K562 (cell line): ENCODE data around the gene STON1. TPM values are rescaled to one million over a fixed set of nuclear protein-coding genes. Genes with fewer than 3 reads are reported as not detected.

ENCODE experiments used
- ATF2 ChIP-seq: sonication (generic); formaldehyde crosslinking; IDR thresholded peaks from 2 replicates; pipeline ENCODE4 v1.8.1; 2022; ENCODE audit warnings: missing genetic modification reagents
- CAMTA2 ChIP-seq: fragments of 250-450 bp; sonication (Bioruptor Pico); conservative IDR thresholded peaks from 2 replicates; pipeline ENCODE4 v1.5.1; 2022
- CBX3 ChIP-seq, 2 experiments: IDR thresholded peaks; 1 replicate in 1 of 2; 2 replicates in 1 of 2; pipeline ENCODE4 v1.6.1; 2012; ENCODE audit warnings: inconsistent platforms in 2 of 2, low read length in 2 of 2, borderline replicate concordance in 1 of 2, control low read depth in 1 of 2
- CC2D1A ChIP-seq: fragments of 450-650 bp; IDR thresholded peaks from 2 replicates; pipeline ENCODE4 v1.6.1; 2017; ENCODE audit warnings: mild to moderate bottlenecking
- CREB3 ChIP-seq: fragments of 450-650 bp; conservative IDR thresholded peaks from 2 replicates; pipeline ENCODE4 v1.6.1; 2016; ENCODE audit warnings: missing genetic modification characterization, low read depth, mild to moderate bottlenecking, missing compliant biosample characterization, moderate library complexity
- CTBP1 ChIP-seq: fragments of 450-650 bp; IDR thresholded peaks from 2 replicates; pipeline ENCODE4 v1.6.1; 2016; ENCODE audit warnings: borderline replicate concordance
- CXXC5 ChIP-seq: fragments of 250-450 bp; sonication (Bioruptor Pico); IDR thresholded peaks from 2 replicates; pipeline ENCODE4 v1.8.0; 2022; ENCODE audit warnings: inconsistent platforms, mild to moderate bottlenecking, moderate library complexity
- DMBX1 ChIP-seq: fragments of 250-450 bp; sonication (Bioruptor Pico); IDR thresholded peaks from 2 replicates; pipeline ENCODE4 v1.8.0; 2022; ENCODE audit warnings: inconsistent platforms, mild to moderate bottlenecking, moderate library complexity, borderline replicate concordance
- DPF2 ChIP-seq: fragments of 450-650 bp; IDR thresholded peaks from 2 replicates; pipeline ENCODE4 v1.6.1; 2016
- GABPB1 ChIP-seq: sonication (generic); formaldehyde crosslinking; IDR thresholded peaks from 2 replicates; pipeline ENCODE4 v1.8.0; 2022; ENCODE audit warnings: mild to moderate bottlenecking, missing genetic modification reagents
- GATAD2A ChIP-seq: fragments of 450-650 bp; IDR thresholded peaks from 2 replicates; pipeline ENCODE4 v1.6.1; 2017
- LARP7 ChIP-seq: fragments of 450-650 bp; IDR thresholded peaks from 2 replicates; pipeline ENCODE4 v1.6.1; 2016
- MAFF ChIP-seq: IDR thresholded peaks from 2 replicates; pipeline ENCODE4 v1.6.1; 2012; ENCODE audit warnings: low read length, improper control_type of control experiment
- MEIS2 ChIP-seq: fragments of 450-650 bp; IDR thresholded peaks from 2 replicates; pipeline ENCODE4 v1.6.1; 2014; ENCODE audit warnings: mild to moderate bottlenecking; ENCODE audit not compliant: partially characterized antibody
- MTA3 ChIP-seq: fragments of 450-650 bp; formaldehyde crosslinking; IDR thresholded peaks from 2 replicates; pipeline ENCODE4 v1.6.1; 2017; ENCODE audit warnings: mild to moderate bottlenecking, borderline replicate concordance
- MXD1 ChIP-seq: fragments of 250-450 bp; sonication (Bioruptor Pico); IDR thresholded peaks from 2 replicates; pipeline ENCODE4 v1.8.0; 2021; ENCODE audit warnings: borderline replicate concordance, mild to moderate bottlenecking, moderate library complexity; ENCODE audit not compliant: poor library complexity, severe bottlenecking
- PHF20 ChIP-seq: fragments of 450-650 bp; IDR thresholded peaks from 2 replicates; pipeline ENCODE4 v1.6.1; 2018; ENCODE audit not compliant: partially characterized antibody
- PHF8 ChIP-seq: fragments of 200-600 bp; sonication (generic); IDR thresholded peaks from 2 replicates; pipeline ENCODE4 v1.6.1; 2012; ENCODE audit warnings: mixed run types, mild to moderate bottlenecking, inconsistent platforms, low read length, moderate library complexity, borderline replicate concordance
- SMARCA4 ChIP-seq: fragments of 450-650 bp; IDR thresholded peaks from 2 replicates; pipeline ENCODE4 v1.6.1; 2016
- SMARCE1 ChIP-seq: fragments of 450-650 bp; IDR thresholded peaks from 2 replicates; pipeline ENCODE4 v1.7.1; 2016; ENCODE audit warnings: mild to moderate bottlenecking
- SREBF2 ChIP-seq: sonication (generic); formaldehyde crosslinking; IDR thresholded peaks from 2 replicates; pipeline ENCODE4 v1.4.0; 2020; ENCODE audit warnings: mild to moderate bottlenecking, missing genetic modification reagents
- TEAD4 ChIP-seq, 2 experiments: sonication (generic) in 1 of 2; formaldehyde crosslinking in 1 of 2; IDR thresholded peaks; 2 replicates each; pipeline versions ENCODE4 v1.6.1 to v1.8.0; 2012 to 2022; ENCODE audit warnings: borderline replicate concordance in 1 of 2, inconsistent platforms in 1 of 2, low read length in 1 of 2, mild to moderate bottlenecking in 1 of 2, missing genetic modification reagents in 1 of 2
- TRIM24 ChIP-seq, 2 experiments: fragments of 450-650 bp; IDR thresholded peaks; 2 replicates each; pipeline ENCODE4 v1.6.1; 2016
- XRCC5 ChIP-seq: fragments of 200-400 bp; formaldehyde crosslinking; IDR thresholded peaks from 2 replicates; pipeline ENCODE4 v1.6.1; 2017; ENCODE audit warnings: low read depth, mild to moderate bottlenecking, low read length
- ZNF408 ChIP-seq: fragments of 250-450 bp; sonication (Bioruptor Pico); IDR thresholded peaks from 2 replicates; pipeline ENCODE4 v1.4.0; 2020; ENCODE audit warnings: low read depth, mild to moderate bottlenecking, moderate library complexity
- polyA plus RNA-seq, 8 experiments: library from polyadenylated mRNA; depleted of rRNA in 4 of 8; stranded (reverse) in 5 of 8; unstranded in 3 of 8; fragments of >200 nt; fragmentation: Nextera tagmentation in 2 of 8; fragmentation: Illumina TruSeq in 1 of 8; extraction: Ambion mirVana in 2 of 8; extraction: Trizol in 1 of 8; gene quantifications; 2 replicates each; pipeline versions ENCODE4 v1.2.1 to v1.2.3, GENCODE V29; 2011 to 2014; ENCODE audit warnings: inconsistent platforms in 1 of 8, missing spikeins in 1 of 8
- total RNA-seq, 7 experiments: library from RNA; depleted of rRNA in 6 of 7; stranded (reverse); fragments of >200 nt in 6 of 7; fragmentation: Illumina TruSeq in 2 of 7; extraction: Trizol in 2 of 7; gene quantifications; 2 replicates each; pipeline versions ENCODE4 v1.2.1 to v1.2.3, GENCODE V29; 2011 to 2021; ENCODE audit warnings: low replicate concordance in 1 of 7
- TF ChIP-seq, protein P1 (sequence below), 2 experiments: fragments of 450-650 bp in 1 of 2; sonication (generic) in 1 of 2; formaldehyde crosslinking in 1 of 2; IDR thresholded peaks in 1 of 2; conservative IDR thresholded peaks in 1 of 2; 2 replicates each; pipeline versions ENCODE4 v1.6.1 to v1.8.1; 2016 to 2023; ENCODE audit warnings: mild to moderate bottlenecking in 2 of 2, moderate library complexity in 2 of 2, inconsistent platforms in 1 of 2, missing genetic modification reagents in 1 of 2

STON1 gene
- total and polyA plus RNA-seq, 9 of the 15 experiments (the other 6 are each of a cell fraction or from before 2014, with no cell fraction given), result 0.07 to 1.2 (median 0.55) TPM

DNA sequence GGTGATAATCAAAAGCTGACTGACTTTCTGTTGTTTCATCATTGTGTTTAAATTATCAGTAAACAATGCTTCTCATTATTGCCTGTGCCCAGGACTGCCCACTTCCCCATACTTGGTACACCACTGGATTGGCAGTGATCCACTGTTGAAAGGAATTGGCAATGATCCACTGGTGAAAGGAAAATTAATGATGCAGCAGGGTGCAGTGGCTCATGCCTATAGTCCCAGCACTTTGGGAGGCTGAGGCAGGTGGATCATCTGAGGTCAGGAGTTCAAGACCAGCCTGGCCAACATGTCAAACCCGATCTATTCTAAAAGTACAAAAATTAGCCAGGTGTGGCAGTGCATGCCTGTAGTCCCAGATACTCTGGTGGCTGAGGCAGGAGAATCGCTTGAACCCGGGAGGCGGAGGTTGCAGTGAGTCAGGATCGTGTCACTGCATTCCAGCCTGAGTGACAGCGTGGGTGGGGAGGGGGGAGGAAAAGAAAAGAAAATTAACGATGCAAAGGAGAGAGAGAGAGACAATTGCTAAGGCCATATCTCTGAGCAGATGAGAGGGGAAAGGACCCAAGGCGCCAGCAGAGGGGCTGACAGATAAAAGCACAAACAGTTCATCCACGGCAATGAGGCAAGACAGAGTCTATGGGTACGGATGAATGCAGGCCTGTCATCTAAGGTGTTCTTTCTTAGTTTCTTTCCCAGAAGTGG lies 77.5 kb downstream of the STON1 start (continued):
- TF ChIP-seq, protein P1, sequence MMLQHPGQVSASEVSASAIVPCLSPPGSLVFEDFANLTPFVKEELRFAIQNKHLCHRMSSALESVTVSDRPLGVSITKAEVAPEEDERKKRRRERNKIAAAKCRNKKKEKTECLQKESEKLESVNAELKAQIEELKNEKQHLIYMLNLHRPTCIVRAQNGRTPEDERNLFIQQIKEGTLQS (IDR thresholded peaks at IDR 0.05), result peak; percentile 61; the same call in 1 of the 2 replicates
- TF ChIP-seq, protein P1 (CRISPR knock-in tag; conservative IDR thresholded peaks at IDR 0.05), result no peak
- TF ChIP-seq TEAD4 (IDR thresholded peaks at IDR 0.05; ENCODE audit: low read length), result peak; percentile 84
- TF ChIP-seq TEAD4 (CRISPR knock-in tag; IDR thresholded peaks at IDR 0.05; ENCODE audit: borderline replicate concordance), result no peak
- peak; percentile 49; the same call in 1 of the 2 replicates for TF ChIP-seq CC2D1A
- no peak for TF ChIP-seq CAMTA2 (CRISPR knock-in tag)
- peak; percentile 81 for TF ChIP-seq SMARCA4
- TF ChIP-seq CXXC5, result 0 out of 2 replicates have a peak, but pooled peaks have one; percentile 32
- TF ChIP-seq TRIM24 (IDR thresholded peaks at IDR 0.05), result peak; percentile 78
- no peak for TF ChIP-seq GATAD2A
- peak; percentile 86 for TF ChIP-seq DPF2
- peak; percentile 69 for TF ChIP-seq MEIS2
- no peak for TF ChIP-seq MAFF
- TF ChIP-seq ATF2, result no peak
- TF ChIP-seq PHF8, result no peak
- no peak for TF ChIP-seq PHF20
- peak; percentile 82 for TF ChIP-seq SMARCE1
- TF ChIP-seq MTA3, result 0 out of 2 replicates have a peak, but pooled peaks have one; percentile 40
- no peak for TF ChIP-seq ZNF408 (CRISPR knock-in tag)
- TF ChIP-seq GABPB1 (CRISPR knock-in tag), result no peak
- TF ChIP-seq XRCC5, result no peak
- peak; percentile 47; the same call in 1 of the 2 replicates for TF ChIP-seq CTBP1
- TF ChIP-seq DMBX1 (CRISPR knock-in tag), result 0 out of 2 replicates have a peak, but pooled peaks have one; percentile 14
- TF ChIP-seq CREB3 (tag), result no peak
- TF ChIP-seq LARP7, result 0 out of 2 replicates have a peak, but pooled peaks have one; percentile 47
- peak in 1 of 2 experiments; percentile 10; a peak in 1 of 3 replicates for TF ChIP-seq CBX3 (IDR thresholded peaks at IDR 0.05; ENCODE audit: borderline replicate concordance in 1 of 2, low read length in 2 of 2)
- no peak for TF ChIP-seq SREBF2
- no peak for TF ChIP-seq MXD1 (CRISPR knock-in tag)
